ENCODE measurements around the gene BLM.

The BLM gene

DNA sequence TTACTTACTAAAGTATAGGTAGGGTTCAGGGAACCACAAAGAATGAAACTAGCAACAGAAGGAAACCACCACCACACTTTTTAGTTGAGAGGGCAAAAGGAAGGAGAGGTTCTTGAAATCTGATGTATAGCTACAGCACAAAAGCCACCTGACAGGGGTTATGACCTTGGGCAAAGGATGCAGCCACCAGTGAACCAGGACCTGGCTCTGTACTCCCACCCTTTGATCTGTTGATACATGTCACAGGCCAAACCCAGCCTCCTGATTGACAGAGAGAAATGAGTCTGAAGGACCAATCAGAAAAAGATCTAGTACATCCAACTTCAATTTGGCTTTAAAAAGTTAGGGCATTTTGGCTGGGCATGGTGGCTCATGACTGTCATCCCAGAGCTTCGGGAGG is 20.0 kb upstream of the BLM start:
- H2AFZ ChIP-seq (ENCODE audit: low read depth): no peak overlapping the region
- H3K27me3 ChIP-seq (ENCODE audit: insufficient read depth, low read depth): no peaks in the 10 kb centered on the region
- peaks cover 29% of the 10 kb centered on the region for H3K4me1 ChIP-seq (ENCODE audit: low read depth, poor library complexity, severe bottlenecking)
- H3K4me2 ChIP-seq: peak overlapping the region; percentile 21; the same call in 1 of the 2 replicates
- TF ChIP-seq, protein P1, sequence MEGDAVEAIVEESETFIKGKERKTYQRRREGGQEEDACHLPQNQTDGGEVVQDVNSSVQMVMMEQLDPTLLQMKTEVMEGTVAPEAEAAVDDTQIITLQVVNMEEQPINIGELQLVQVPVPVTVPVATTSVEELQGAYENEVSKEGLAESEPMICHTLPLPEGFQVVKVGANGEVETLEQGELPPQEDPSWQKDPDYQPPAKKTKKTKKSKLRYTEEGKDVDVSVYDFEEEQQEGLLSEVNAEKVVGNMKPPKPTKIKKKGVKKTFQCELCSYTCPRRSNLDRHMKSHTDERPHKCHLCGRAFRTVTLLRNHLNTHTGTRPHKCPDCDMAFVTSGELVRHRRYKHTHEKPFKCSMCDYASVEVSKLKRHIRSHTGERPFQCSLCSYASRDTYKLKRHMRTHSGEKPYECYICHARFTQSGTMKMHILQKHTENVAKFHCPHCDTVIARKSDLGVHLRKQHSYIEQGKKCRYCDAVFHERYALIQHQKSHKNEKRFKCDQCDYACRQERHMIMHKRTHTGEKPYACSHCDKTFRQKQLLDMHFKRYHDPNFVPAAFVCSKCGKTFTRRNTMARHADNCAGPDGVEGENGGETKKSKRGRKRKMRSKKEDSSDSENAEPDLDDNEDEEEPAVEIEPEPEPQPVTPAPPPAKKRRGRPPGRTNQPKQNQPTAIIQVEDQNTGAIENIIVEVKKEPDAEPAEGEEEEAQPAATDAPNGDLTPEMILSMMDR (conservative IDR thresholded peaks at IDR 0.05; ENCODE audit: low read depth, low read length): no peak
- peak overlapping the region; percentile 6; the same call in 1 of the 2 replicates for H3K27ac ChIP-seq
- no peak overlapping the region for H3K9ac ChIP-seq
- no peak overlapping the region for H3K4me3 ChIP-seq (IDR thresholded peaks at IDR 0.05; ENCODE audit: insufficient read depth, low read depth, low read length)
- no peaks in the 10 kb centered on the region for H3K79me2 ChIP-seq (ENCODE audit: insufficient read depth, low read depth)
- H3K36me3 ChIP-seq (ENCODE audit: insufficient read depth): no peaks in the 10 kb centered on the region
- H4K20me1 ChIP-seq (ENCODE audit: insufficient read depth): no peaks in the 10 kb centered on the region

DNA sequence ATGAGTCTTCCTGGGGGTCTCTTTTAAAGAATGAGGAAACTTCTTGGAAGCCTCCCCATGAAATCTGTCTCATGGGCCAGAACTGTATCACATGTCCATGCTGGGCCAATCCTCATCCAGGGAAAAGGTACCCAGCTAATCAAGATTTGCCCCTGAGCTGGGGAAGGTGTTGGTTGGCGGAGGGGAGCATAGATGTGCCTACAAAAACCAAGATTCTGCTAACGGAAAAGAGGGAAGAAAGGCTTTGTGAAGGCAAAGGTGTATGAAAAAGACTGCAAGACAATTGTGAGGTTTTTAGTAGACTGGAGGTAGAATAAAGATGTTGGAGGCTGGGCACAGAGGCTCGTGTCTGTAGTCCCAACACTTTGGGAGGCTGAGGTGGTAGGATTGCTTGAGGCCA is 18.5 kb upstream of the BLM start:
- Histone ChIP-seq H3K36me3 (ENCODE audit: insufficient read depth) (no peaks in the 10 kb centered on the region), H2AFZ (ENCODE audit: low read depth) (no peak overlapping the region), H3K4me1 (ENCODE audit: low read depth, poor library complexity, severe bottlenecking) (peaks cover 22% of the 10 kb centered on the region), H3K4me2 (no peak overlapping the region), H3K9ac (no peak overlapping the region), H3K27me3 (ENCODE audit: insufficient read depth, low read depth) (no peaks in the 10 kb centered on the region), H3K79me2 (ENCODE audit: insufficient read depth, low read depth) (no peaks in the 10 kb centered on the region), H3K27ac (no peak overlapping the region), H4K20me1 (ENCODE audit: insufficient read depth) (no peaks in the 10 kb centered on the region), H3K4me3 (IDR thresholded peaks at IDR 0.05; ENCODE audit: insufficient read depth, low read depth, low read length) (no peak overlapping the region)
- TF ChIP-seq, protein P1 (conservative IDR thresholded peaks at IDR 0.05; ENCODE audit: low read depth, low read length): no peak

GRCh38 chr15:90701048-90701447 is 16.1 kb upstream of the BLM start:
- H4K20me1 ChIP-seq (ENCODE audit: insufficient read depth): no peaks in the 10 kb centered on the region
- no peaks in the 10 kb centered on the region for H3K36me3 ChIP-seq (ENCODE audit: insufficient read depth)
- peaks cover 17% of the 10 kb centered on the region for H3K4me1 ChIP-seq (ENCODE audit: low read depth, poor library complexity, severe bottlenecking)
- H3K4me3 ChIP-seq (IDR thresholded peaks at IDR 0.05; ENCODE audit: insufficient read depth, low read depth, low read length): no peak overlapping the region
- no peaks in the 10 kb centered on the region for H3K27me3 ChIP-seq (ENCODE audit: insufficient read depth, low read depth)
- TF ChIP-seq, protein P1 (conservative IDR thresholded peaks at IDR 0.05; ENCODE audit: low read depth, low read length): no peak
- H2AFZ ChIP-seq (ENCODE audit: low read depth): no peak overlapping the region
- H3K9ac ChIP-seq: no peak overlapping the region
- no peak overlapping the region for H3K27ac ChIP-seq
- H3K4me2 ChIP-seq: no peak overlapping the region
- no peaks in the 10 kb centered on the region for H3K79me2 ChIP-seq (ENCODE audit: insufficient read depth, low read depth)

DNA sequence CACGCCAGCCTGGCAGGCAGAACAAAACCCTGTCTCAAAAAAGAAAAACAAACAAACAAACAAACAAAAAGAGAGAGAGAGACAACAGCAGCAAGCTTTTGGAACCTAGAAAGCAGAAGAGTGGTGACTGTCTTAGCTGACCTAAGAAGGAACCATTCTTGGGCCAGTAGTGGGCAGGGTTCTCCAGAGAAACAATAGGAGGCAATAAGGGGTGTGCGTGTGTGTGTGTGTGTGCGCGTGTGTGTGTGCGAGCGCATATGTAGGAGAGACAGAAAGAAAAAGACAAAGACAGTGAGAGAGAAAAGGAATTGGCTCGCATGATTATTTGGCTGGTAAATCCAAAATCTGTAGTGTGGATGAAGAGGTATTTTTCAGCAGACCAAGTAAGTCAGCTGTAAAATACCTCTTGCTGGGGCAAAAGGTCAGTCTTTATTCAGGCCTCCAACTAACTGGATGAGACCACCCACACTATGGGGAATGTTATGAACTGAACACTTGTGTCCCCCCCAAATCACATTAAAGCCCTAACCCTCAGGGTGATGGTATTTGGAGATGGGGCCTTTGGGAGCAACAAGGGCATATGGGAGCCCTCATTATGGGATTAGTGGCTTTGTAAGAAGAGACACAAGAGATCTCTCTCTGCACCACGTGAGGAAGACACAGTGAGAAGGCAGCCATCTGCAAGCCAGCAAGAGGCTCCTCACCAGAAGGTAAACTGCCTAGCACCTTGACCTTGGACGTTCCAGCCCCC is 15.1 kb upstream of the BLM start:
- H3K9ac ChIP-seq: no peak overlapping the region
- no peak overlapping the region for H3K27ac ChIP-seq

More for the DNA sequence above, 15.1 kb upstream of the BLM start:
- no peak overlapping the region for H3K4me3 ChIP-seq (IDR thresholded peaks at IDR 0.05; ENCODE audit: insufficient read depth, low read depth, low read length)
- H3K79me2 ChIP-seq (ENCODE audit: insufficient read depth, low read depth): no peaks in the 10 kb centered on the region
- H2AFZ ChIP-seq (ENCODE audit: low read depth): no peak overlapping the region
- H3K27me3 ChIP-seq (ENCODE audit: insufficient read depth, low read depth): no peaks in the 10 kb centered on the region
- TF ChIP-seq, protein P1 (conservative IDR thresholded peaks at IDR 0.05; ENCODE audit: low read depth, low read length): no peak
- H3K36me3 ChIP-seq (ENCODE audit: insufficient read depth): no peaks in the 10 kb centered on the region
- no peak overlapping the region for H3K4me2 ChIP-seq
- no peaks in the 10 kb centered on the region for H4K20me1 ChIP-seq (ENCODE audit: insufficient read depth)
- H3K4me1 ChIP-seq (ENCODE audit: low read depth, poor library complexity, severe bottlenecking): peaks cover 7% of the 10 kb centered on the region
